ENCODE measurements around the gene EPB41L4A.

DNA sequence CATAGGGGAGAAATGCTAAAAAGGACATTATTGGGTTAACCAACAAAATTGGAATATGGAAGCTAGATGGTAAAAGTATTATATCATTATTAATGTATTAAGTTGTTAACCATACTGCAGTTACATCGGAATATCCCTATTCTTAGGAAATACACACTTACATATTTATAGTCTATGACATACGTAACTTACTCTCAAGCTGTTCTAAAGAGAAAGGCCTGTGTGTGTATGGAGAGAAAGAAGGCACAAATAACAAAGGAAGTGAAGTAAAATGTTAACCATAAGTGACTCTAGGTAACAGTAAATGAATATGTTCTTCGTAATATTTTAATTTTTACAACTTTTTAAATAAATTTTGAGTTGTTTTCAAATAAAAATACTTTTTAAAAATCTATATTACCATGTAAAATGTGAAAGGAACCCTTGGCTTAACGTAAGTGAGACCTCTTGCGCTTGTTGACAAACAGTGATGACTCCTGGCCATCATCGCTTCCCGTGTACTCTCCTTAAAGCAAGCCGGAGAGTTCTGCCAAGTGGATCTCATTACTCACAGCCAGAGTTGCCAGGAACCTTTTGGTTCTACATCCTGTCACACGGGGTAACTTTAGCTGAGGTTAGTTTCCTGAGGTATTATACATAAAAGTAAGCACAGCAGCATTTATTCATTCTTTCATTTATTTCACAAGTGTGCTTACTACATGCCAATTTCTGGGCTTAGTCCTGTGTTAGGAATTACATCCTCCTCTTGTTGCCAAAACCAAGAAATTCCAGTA, 165.4 kb downstream of the EPB41L4A start:
- TF ChIP-seq ZNF660 (tag by site-specific recombination; IDR thresholded peaks at IDR 0.05) (no peak), ZNF610 (tag by site-specific recombination; IDR thresholded peaks at IDR 0.05; ENCODE audit: borderline replicate concordance) (no peak), ZNF274 (IDR thresholded peaks at IDR 0.05; ENCODE audit: low read length) (no peak), ZNF274 (tag by site-specific recombination; IDR thresholded peaks at IDR 0.05; ENCODE audit: borderline replicate concordance) (no peak), ZNF837 (tag by site-specific recombination; IDR thresholded peaks at IDR 0.05) (no peak), TRIM28 (IDR thresholded peaks at IDR 0.05; ENCODE audit: borderline replicate concordance, low read length) (no peak), ZNF843 (tag by site-specific recombination; IDR thresholded peaks at IDR 0.05) (no peak), ZBTB17 (tag by site-specific recombination; IDR thresholded peaks at IDR 0.05) (no peak), KLF1 (tag by site-specific recombination; IDR thresholded peaks at IDR 0.05) (no peak), ZNF184 (tag by site-specific recombination; IDR thresholded peaks at IDR 0.05) (no peak), ZNF626 (tag by site-specific recombination; IDR thresholded peaks at IDR 0.05) (no peak)
- TF ChIP-seq, protein P1, sequence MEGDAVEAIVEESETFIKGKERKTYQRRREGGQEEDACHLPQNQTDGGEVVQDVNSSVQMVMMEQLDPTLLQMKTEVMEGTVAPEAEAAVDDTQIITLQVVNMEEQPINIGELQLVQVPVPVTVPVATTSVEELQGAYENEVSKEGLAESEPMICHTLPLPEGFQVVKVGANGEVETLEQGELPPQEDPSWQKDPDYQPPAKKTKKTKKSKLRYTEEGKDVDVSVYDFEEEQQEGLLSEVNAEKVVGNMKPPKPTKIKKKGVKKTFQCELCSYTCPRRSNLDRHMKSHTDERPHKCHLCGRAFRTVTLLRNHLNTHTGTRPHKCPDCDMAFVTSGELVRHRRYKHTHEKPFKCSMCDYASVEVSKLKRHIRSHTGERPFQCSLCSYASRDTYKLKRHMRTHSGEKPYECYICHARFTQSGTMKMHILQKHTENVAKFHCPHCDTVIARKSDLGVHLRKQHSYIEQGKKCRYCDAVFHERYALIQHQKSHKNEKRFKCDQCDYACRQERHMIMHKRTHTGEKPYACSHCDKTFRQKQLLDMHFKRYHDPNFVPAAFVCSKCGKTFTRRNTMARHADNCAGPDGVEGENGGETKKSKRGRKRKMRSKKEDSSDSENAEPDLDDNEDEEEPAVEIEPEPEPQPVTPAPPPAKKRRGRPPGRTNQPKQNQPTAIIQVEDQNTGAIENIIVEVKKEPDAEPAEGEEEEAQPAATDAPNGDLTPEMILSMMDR (tag by site-specific recombination; IDR thresholded peaks at IDR 0.05) = no peak
- TF ChIP-seq, protein P2, sequence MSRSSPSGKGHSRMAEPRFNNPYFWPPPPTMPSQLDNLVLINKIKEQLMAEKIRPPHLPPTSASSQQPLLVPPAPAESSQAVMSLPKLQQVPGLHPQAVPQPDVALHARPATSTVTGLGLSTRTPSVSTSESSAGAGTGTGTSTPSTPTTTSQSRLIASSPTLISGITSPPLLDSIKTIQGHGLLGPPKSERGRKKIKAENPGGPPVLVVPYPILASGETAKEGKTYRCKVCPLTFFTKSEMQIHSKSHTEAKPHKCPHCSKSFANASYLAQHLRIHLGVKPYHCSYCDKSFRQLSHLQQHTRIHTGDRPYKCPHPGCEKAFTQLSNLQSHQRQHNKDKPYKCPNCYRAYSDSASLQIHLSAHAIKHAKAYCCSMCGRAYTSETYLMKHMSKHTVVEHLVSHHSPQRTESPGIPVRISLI (tag by site-specific recombination; IDR thresholded peaks at IDR 0.05) = no peak
- TF ChIP-seq, protein P3, sequence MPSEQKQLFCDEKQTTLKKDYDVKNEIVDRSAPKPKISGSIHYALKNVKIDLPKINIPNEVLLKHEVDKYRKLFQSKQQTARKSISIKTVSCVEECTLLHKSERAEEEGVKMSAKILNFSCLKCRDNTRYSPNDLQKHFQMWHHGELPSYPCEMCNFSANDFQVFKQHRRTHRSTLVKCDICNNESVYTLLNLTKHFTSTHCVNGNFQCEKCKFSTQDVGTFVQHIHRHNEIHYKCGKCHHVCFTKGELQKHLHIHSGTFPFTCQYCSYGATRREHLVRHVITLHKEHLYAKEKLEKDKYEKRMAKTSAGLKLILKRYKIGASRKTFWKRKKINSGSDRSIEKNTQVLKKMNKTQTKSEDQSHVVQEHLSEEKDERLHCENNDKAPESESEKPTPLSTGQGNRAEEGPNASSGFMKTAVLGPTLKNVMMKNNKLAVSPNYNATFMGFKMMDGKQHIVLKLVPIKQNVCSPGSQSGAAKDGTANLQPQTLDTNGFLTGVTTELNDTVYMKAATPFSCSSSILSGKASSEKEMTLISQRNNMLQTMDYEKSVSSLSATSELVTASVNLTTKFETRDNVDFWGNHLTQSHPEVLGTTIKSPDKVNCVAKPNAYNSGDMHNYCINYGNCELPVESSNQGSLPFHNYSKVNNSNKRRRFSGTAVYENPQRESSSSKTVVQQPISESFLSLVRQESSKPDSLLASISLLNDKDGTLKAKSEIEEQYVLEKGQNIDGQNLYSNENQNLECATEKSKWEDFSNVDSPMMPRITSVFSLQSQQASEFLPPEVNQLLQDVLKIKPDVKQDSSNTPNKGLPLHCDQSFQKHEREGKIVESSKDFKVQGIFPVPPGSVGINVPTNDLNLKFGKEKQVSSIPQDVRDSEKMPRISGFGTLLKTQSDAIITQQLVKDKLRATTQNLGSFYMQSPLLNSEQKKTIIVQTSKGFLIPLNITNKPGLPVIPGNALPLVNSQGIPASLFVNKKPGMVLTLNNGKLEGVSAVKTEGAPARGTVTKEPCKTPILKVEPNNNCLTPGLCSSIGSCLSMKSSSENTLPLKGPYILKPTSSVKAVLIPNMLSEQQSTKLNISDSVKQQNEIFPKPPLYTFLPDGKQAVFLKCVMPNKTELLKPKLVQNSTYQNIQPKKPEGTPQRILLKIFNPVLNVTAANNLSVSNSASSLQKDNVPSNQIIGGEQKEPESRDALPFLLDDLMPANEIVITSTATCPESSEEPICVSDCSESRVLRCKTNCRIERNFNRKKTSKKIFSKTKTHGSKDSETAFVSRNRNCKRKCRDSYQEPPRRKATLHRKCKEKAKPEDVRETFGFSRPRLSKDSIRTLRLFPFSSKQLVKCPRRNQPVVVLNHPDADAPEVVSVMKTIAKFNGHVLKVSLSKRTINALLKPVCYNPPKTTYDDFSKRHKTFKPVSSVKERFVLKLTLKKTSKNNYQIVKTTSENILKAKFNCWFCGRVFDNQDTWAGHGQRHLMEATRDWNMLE (tag by site-specific recombination; conservative IDR thresholded peaks at IDR 0.05; ENCODE audit: low read depth) = no peak

All from HEK293 (cell line).